H1 (cell line): ENCODE results near the gene WNK2. TPM values are rescaled to one million over a fixed set of nuclear protein-coding genes. Genes with fewer than 3 reads are reported as not detected.

Experiments used
- CTCF ChIA-PET: fragments of 300-600 bp; sonication (Branson Sonifier 250); formaldehyde crosslinking; loops from one replicate; lab custom pipeline; 2021; ENCODE audit not compliant: partially characterized antibody; lab: Charles Lee
- POLR2A ChIA-PET: fragments of 300-600 bp; sonication (Branson Sonifier 250); formaldehyde crosslinking; loops from one replicate; lab custom pipeline; 2021; ENCODE audit warnings: inconsistent platforms; ENCODE audit not compliant: partially characterized antibody; lab: Charles Lee
- DNase-seq, 2 experiments: peaks; one replicate each; pipeline versions ENCODE4 v3.0.0 to v3.0.0-alpha.2; 2010 to 2022; ENCODE audit warnings: low spot score in 2 of 2, low read depth in 1 of 2, mixed read lengths in 1 of 2
- FAIRE-seq: peaks from 2 replicates; lab custom pipeline; 2011; peaks lifted over from hg19 to GRCh38; lab: Jason Lieb, UNC
- H2AFZ ChIP-seq: 2 replicates; pipeline ENCODE4 v1.8.1; 2012; ENCODE audit warnings: low read length, inconsistent platforms
- H2AK5ac ChIP-seq: 2 replicates; pipeline ENCODE4 v1.6.1; 2013; ENCODE audit warnings: low read depth, low read length
- H2BK120ac ChIP-seq: replicated peaks from 2 replicates; pipeline ENCODE3; 2013; ENCODE audit warnings: low read depth, low read length, inconsistent platforms
- H2BK12ac ChIP-seq: 2 replicates; pipeline ENCODE4 v1.6.1; 2013; ENCODE audit warnings: low read depth, low read length
- H2BK15ac ChIP-seq: 2 replicates; pipeline ENCODE4 v1.6.1; 2013; ENCODE audit warnings: low read length
- H2BK20ac ChIP-seq: 2 replicates; pipeline ENCODE4 v1.6.1; 2013; ENCODE audit warnings: low read length
- H2BK5ac ChIP-seq: 2 replicates; pipeline ENCODE4 v1.6.1; 2013; ENCODE audit warnings: low read depth, low read length
- H3K14ac ChIP-seq: 2 replicates; pipeline ENCODE4 v1.6.1; 2013; ENCODE audit warnings: inconsistent platforms; ENCODE audit not compliant: insufficient read length
- H3K18ac ChIP-seq: 2 replicates; pipeline ENCODE4 v1.6.1; 2013; ENCODE audit warnings: low read length; ENCODE audit errors: extremely low read depth
- H3K23ac ChIP-seq: 2 replicates; pipeline ENCODE4 v1.6.1; 2013; ENCODE audit warnings: inconsistent platforms; ENCODE audit not compliant: insufficient read length
- H3K23me2 ChIP-seq: 2 replicates; pipeline ENCODE4 v1.6.1; 2013; ENCODE audit warnings: low read depth, low read length
- H3K27ac ChIP-seq: 2 replicates; pipeline ENCODE4 v1.6.1; 2011; ENCODE audit warnings: low read depth, low read length, inconsistent platforms
- H3K27me3 ChIP-seq, 4 experiments: replicated peaks in 1 of 4; 1 replicate in 1 of 4; 2 replicates in 3 of 4; pipeline versions ENCODE4 v1.6.1 to v1.8.1; 2011 to 2013; ENCODE audit warnings: low read length in 3 of 4, mild to moderate bottlenecking in 3 of 4, inconsistent platforms in 2 of 4, mixed read lengths in 2 of 4, moderate library complexity in 1 of 4; ENCODE audit not compliant: control insufficient read depth in 3 of 4, insufficient read depth in 3 of 4; ENCODE audit errors: extremely low read depth in 1 of 4
- H3K36me3 ChIP-seq, 4 experiments: 2 replicates each; pipeline versions ENCODE4 v1.6.1 to v1.8.1; 2011 to 2013; ENCODE audit warnings: mild to moderate bottlenecking in 4 of 4, low read length in 3 of 4, moderate library complexity in 2 of 4, control low read depth in 1 of 4, inconsistent platforms in 1 of 4; ENCODE audit not compliant: insufficient read depth in 4 of 4, control insufficient read depth in 2 of 4
- H3K4ac ChIP-seq: replicated peaks from 2 replicates; pipeline ENCODE3; 2013; ENCODE audit warnings: low read length, low read depth, mixed read lengths, inconsistent platforms; ENCODE audit not compliant: insufficient read length
- H3K4me1 ChIP-seq, 4 experiments: replicated peaks in 1 of 4; 1 replicate in 1 of 4; 2 replicates in 3 of 4; pipeline versions ENCODE4 v1.6.1 to v1.8.1; 2011 to 2013; ENCODE audit warnings: low read length in 3 of 4, inconsistent platforms in 2 of 4, mixed read lengths in 1 of 4; ENCODE audit not compliant: insufficient read depth in 4 of 4, control insufficient read depth in 3 of 4
- H3K4me2 ChIP-seq, 2 experiments: 2 replicates each; pipeline versions ENCODE4 v1.6.1 to v1.8.1; 2011 to 2013; ENCODE audit warnings: low read depth in 2 of 2, low read length in 2 of 2, control low read depth in 1 of 2, inconsistent platforms in 1 of 2, mild to moderate bottlenecking in 1 of 2; ENCODE audit not compliant: insufficient read depth in 1 of 2
- H3K4me3 ChIP-seq, 4 experiments: fragments of 200-600, 300-600 bp in 1 of 4; sonication (generic), shearing (Covaris generic), sonication (Bioruptor Twin) in 1 of 4; 2 replicates each; pipeline versions ENCODE4 v1.5.1 to v1.8.1; 2011 to 2016; ENCODE audit warnings: low read length in 4 of 4, low read depth in 3 of 4, control low read depth in 2 of 4, inconsistent platforms in 2 of 4, mild to moderate bottlenecking in 2 of 4, mixed read lengths in 1 of 4, moderate library complexity in 1 of 4; ENCODE audit not compliant: insufficient read depth in 2 of 4; ENCODE audit errors: extremely low read depth in 1 of 4
- H3K56ac ChIP-seq: replicated peaks from 2 replicates; pipeline ENCODE3; 2013; ENCODE audit warnings: low read depth, mild to moderate bottlenecking, mixed read lengths, low read length, inconsistent platforms; ENCODE audit not compliant: insufficient read length
- H3K79me1 ChIP-seq: 2 replicates; pipeline ENCODE4 v1.6.1; 2013; ENCODE audit warnings: low read depth, low read length, control low read depth
- H3K79me2 ChIP-seq, 2 experiments: 2 replicates each; pipeline versions ENCODE4 v1.6.1 to v1.8.1; 2012 to 2013; ENCODE audit warnings: low read length in 2 of 2, mild to moderate bottlenecking in 2 of 2, inconsistent platforms in 1 of 2; ENCODE audit not compliant: insufficient read depth in 2 of 2, control insufficient read depth in 1 of 2
- H3K9ac ChIP-seq, 4 experiments: replicated peaks in 1 of 4; 1 replicate in 1 of 4; 2 replicates in 3 of 4; pipeline versions ENCODE4 v1.6.1 to v1.8.1; 2011 to 2013; ENCODE audit warnings: low read depth in 3 of 4, low read length in 3 of 4, control low read depth in 2 of 4, mild to moderate bottlenecking in 2 of 4, moderate library complexity in 2 of 4, inconsistent platforms in 1 of 4; ENCODE audit errors: extremely low read depth in 1 of 4
- H3K9me3 ChIP-seq, 2 experiments: 2 replicates each; pipeline versions ENCODE4 v1.6.1 to v1.8.1; 2012 to 2013; ENCODE audit warnings: mild to moderate bottlenecking in 2 of 2, moderate library complexity in 2 of 2, control low read depth in 1 of 2, inconsistent platforms in 1 of 2, low read depth in 1 of 2, low read length in 1 of 2, mixed read lengths in 1 of 2; ENCODE audit not compliant: insufficient read depth in 2 of 2
- H4K20me1 ChIP-seq, 2 experiments: replicated peaks in 1 of 2; 2 replicates each; pipeline versions ENCODE3 to v1.8.1; 2011 to 2013; ENCODE audit warnings: inconsistent platforms in 2 of 2, low read length in 2 of 2, mild to moderate bottlenecking in 1 of 2; ENCODE audit not compliant: insufficient read depth in 2 of 2, control insufficient read depth in 1 of 2
- H4K5ac ChIP-seq: 2 replicates; pipeline ENCODE4 v1.6.1; 2013; ENCODE audit warnings: low read length, low read depth, mixed read lengths, inconsistent platforms; ENCODE audit not compliant: insufficient read length
- H4K8ac ChIP-seq: 2 replicates; pipeline ENCODE4 v1.8.0; 2013; ENCODE audit warnings: mild to moderate bottlenecking, moderate library complexity, low read length, inconsistent platforms; ENCODE audit not compliant: insufficient read depth; ENCODE audit errors: extremely low read depth
- H4K91ac ChIP-seq: replicated peaks from 2 replicates; pipeline ENCODE3; 2013; ENCODE audit warnings: low read length, mixed read lengths, inconsistent platforms; ENCODE audit not compliant: insufficient read length
- RAD21 ChIP-seq, 2 experiments: IDR thresholded peaks in 1 of 2; conservative IDR thresholded peaks in 1 of 2; 2 replicates each; pipeline ENCODE4 v1.6.1; 2011; ENCODE audit warnings: low read depth in 2 of 2, low read length in 2 of 2, improper control_type of control experiment in 1 of 2, inconsistent platforms in 1 of 2, mild to moderate bottlenecking in 1 of 2, moderate library complexity in 1 of 2
- TAF1 ChIP-seq: IDR thresholded peaks from 2 replicates; pipeline ENCODE4 v1.6.1; 2011; ENCODE audit warnings: mild to moderate bottlenecking, low read depth, low read length
- WGBS, 2 experiments: shearing (Covaris generic) in 1 of 2; methylation state at CpG; one replicate each; pipeline versions ENCODE4 v1.1.6 to v1.1.7; 2013 to 2015; ENCODE audit warnings: low lambda C conversion rate in 2 of 2, mixed read lengths in 2 of 2, inconsistent platforms in 1 of 2, low coverage in 1 of 2, missing lambda C conversion rate in 1 of 2; ENCODE audit not compliant: insufficient replicate concordance in 2 of 2, insufficient coverage in 1 of 2, insufficient read length in 1 of 2; ENCODE audit errors: extremely low coverage in 1 of 2, missing lambda C conversion rate in 1 of 2; 5-methylcytosine and 5-hydroxymethylcytosine counted together
- polyA plus RNA-seq, 7 experiments: library from polyadenylated mRNA; depleted of rRNA in 3 of 7; stranded (reverse) in 5 of 7; unstranded in 2 of 7; fragments of >200 nt in 5 of 7; fragments of 200-250 nt in 2 of 7; gene quantifications; 1 replicate in 5 of 7; 2 replicates in 1 of 7; 4 replicates in 1 of 7; pipeline versions ENCODE4 v1.2.1 to v1.2.3, GENCODE V29; 2011 to 2013; ENCODE audit warnings: missing spikeins in 2 of 7, mixed read lengths in 2 of 7
- total RNA-seq: library from RNA; stranded (reverse); fragmentation: NEBNext Ultra II Directional; extraction: Animal tissue kit (Norgen Biotek cat#: 25700); gene quantifications from 2 replicates; pipeline ENCODE4 v1.2.1, GENCODE V29; 2021
- TF ChIP-seq, protein P1 (sequence below), 3 experiments: IDR thresholded peaks; 1 replicate in 2 of 3; 2 replicates in 1 of 3; pipeline versions ENCODE4 v1.5.1 to v1.6.1; 2011; ENCODE audit warnings: low read length in 3 of 3, mild to moderate bottlenecking in 3 of 3, inconsistent platforms in 2 of 3, low read depth in 1 of 3, moderate library complexity in 1 of 3; ENCODE audit not compliant: insufficient read depth in 1 of 3; ENCODE audit errors: control extremely low read depth in 1 of 3

The WNK2 gene
- total and polyA plus RNA-seq, 2 of the 8 experiments (the other 6 are each of a cell fraction or from before 2014, with no cell fraction given), result 12.0 to 87.2 TPM

DNA sequence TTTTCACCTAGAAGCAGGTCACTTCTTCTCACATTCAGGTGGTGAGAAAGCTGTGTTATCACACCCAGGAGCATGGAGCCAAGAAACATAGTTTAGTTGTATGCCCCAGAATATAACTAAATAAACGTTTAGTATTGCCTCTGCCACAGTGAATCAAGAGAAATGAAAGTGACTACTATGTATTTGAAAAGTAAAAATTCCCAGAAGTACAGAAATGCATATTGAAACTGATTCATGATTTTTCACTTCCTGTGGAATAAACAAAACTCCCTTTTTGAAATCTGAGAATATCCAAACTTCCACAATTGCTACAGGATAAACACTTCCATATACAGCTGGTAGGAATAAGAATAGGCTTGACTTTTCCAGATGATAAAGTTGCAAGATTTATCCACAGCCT, 34.6 kb upstream of the WNK2 start:
- FAIRE-seq, result no peak
- Histone ChIP-seq H3K18ac (no peak overlapping the region), H3K4ac (no peak overlapping the region), H3K9ac (no peak overlapping the region), H2BK20ac (no peak overlapping the region), H3K9me3 (no peaks in the 10 kb centered on the region; a peak in 1 of 4 replicates), H3K4me1 (peaks cover 0 to 2% (median under 1%) of the 10 kb centered on the region in 4 experiments; a peak in 1 of 7 replicates), H4K8ac (no peak overlapping the region), H3K27me3 (no peaks in the 10 kb centered on the region), H3K23me2 (no peaks in the 10 kb centered on the region), H3K79me1 (no peaks in the 10 kb centered on the region), H4K20me1 (no peaks in the 10 kb centered on the region), H3K56ac (no peak overlapping the region), H3K23ac (no peak overlapping the region), H2AFZ (no peak overlapping the region), H3K27ac (no peak overlapping the region), H2BK120ac (no peak overlapping the region), H3K4me2 (no peak overlapping the region), H3K36me3 (no peaks in the 10 kb centered on the region; a peak in 1 of 8 replicates), H4K91ac (no peak overlapping the region), H3K4me3 (no peak overlapping the region), H3K14ac (no peak overlapping the region), H3K79me2 (no peaks in the 10 kb centered on the region), H2BK15ac (no peak overlapping the region), H2BK12ac (no peak overlapping the region), H4K5ac (no peak overlapping the region), H2AK5ac (no peak overlapping the region), H2BK5ac (no peak overlapping the region)
- 81% methylated on average over 1 of the region's 1 CpG; no CpG with 5 or more reads in 1 of the 2 experiments for WGBS, 2 experiments
- DNase-seq, result no peak
- POLR2A ChIA-PET, result no interaction called here
- CTCF ChIA-PET, result interaction anchor here (0.9 to 1.1 kb wide), 2 partner anchors 154 to 156 kb away, joined by 3 read pairs; no protein-coding TSS in a partner anchor
- no peak for TF ChIP-seq RAD21 (IDR thresholded peaks at IDR 0.05 in 1 of 2, conservative IDR thresholded peaks at IDR 0.05 in 1 of 2; ENCODE audit: low read depth in 2 of 2, low read length in 2 of 2)
- TF ChIP-seq, protein P1, sequence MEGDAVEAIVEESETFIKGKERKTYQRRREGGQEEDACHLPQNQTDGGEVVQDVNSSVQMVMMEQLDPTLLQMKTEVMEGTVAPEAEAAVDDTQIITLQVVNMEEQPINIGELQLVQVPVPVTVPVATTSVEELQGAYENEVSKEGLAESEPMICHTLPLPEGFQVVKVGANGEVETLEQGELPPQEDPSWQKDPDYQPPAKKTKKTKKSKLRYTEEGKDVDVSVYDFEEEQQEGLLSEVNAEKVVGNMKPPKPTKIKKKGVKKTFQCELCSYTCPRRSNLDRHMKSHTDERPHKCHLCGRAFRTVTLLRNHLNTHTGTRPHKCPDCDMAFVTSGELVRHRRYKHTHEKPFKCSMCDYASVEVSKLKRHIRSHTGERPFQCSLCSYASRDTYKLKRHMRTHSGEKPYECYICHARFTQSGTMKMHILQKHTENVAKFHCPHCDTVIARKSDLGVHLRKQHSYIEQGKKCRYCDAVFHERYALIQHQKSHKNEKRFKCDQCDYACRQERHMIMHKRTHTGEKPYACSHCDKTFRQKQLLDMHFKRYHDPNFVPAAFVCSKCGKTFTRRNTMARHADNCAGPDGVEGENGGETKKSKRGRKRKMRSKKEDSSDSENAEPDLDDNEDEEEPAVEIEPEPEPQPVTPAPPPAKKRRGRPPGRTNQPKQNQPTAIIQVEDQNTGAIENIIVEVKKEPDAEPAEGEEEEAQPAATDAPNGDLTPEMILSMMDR (IDR thresholded peaks at IDR 0.05; ENCODE audit: control extremely low read depth in 1 of 3, insufficient read depth in 1 of 3, low read depth in 1 of 3, low read length in 3 of 3), result no peak
- TF ChIP-seq TAF1, result no peak
